Right lobe of liver (tissue), 4 donors: Measurements from ENCODE around the gene GJC2.

ENCODE experiments used
- CTCF ChIP-seq, 4 donors: fragments of 200-600 bp in 3 of 4; fragments of 450-650 bp in 1 of 4; IDR thresholded peaks; one replicate each; pipeline versions ENCODE4 v1.5.1 to v1.8.0; 2016 to 2022; ENCODE audit warnings: antibody characterized with exemption in 4 of 4, mild to moderate bottlenecking in 2 of 4
- POLR2A ChIP-seq: fragments of 450-650 bp; IDR thresholded peaks from one replicate; pipeline ENCODE4 v1.6.1; 2017; ENCODE audit warnings: antibody characterized with exemption, mild to moderate bottlenecking
- donor health status: DM: no; HTN: no; CAD: no.
- donor health status: DM: no; HTN: no; CAD: no.
- donor health status: DM: no; HTN: yes; CAD: no.

GRCh38 chr1:228141226-228142044 lies 8.3 kb upstream of the GJC2 start:
- TF ChIP-seq CTCF (IDR thresholded peaks at IDR 0.05) (no peak), POLR2A (no peak)
